ENCODE measurements around the gene MATN1.

Gene MATN1

GRCh38 chr1:30718636-30719405 lies 4.6 kb downstream of the MATN1 start:
- DNase-seq (ENCODE audit: low read depth) = peak; percentile 93

DNA sequence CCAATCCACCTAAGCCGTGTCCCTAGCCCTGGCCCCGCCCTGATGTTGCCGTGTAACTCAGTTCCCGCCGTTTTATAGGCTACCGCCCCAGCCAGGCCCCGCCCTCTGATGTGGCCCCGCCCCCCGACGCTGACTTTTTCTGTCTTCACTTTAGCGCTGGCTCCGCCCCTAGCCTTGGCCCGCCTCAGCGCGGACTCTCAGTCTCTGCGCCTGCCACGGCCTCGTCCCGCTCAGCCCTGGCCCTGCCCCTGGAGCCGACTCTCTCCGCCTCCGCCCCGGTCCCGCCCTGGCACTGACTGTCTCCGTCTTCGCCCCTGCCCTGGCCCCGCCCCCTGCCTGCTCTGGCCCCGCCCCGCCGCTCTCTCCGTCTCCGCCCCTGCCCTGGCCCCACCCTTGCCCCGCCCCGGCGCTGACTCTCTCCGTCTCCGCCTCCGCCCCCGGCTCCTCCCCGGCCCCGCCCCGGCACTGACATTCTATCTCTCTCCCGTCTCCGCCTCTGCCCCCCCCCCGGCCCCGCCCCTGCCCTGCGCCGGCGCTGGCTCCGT lies 5.2 kb downstream of the MATN1 start:
- peak; percentile 96 for DNase-seq (ENCODE audit: low read depth)

- DNase-seq (ENCODE audit: low read depth) = no peak
These were observed 6.7 kb downstream of the MATN1 start for GRCh38 chr1:30716646-30717045.

DNA sequence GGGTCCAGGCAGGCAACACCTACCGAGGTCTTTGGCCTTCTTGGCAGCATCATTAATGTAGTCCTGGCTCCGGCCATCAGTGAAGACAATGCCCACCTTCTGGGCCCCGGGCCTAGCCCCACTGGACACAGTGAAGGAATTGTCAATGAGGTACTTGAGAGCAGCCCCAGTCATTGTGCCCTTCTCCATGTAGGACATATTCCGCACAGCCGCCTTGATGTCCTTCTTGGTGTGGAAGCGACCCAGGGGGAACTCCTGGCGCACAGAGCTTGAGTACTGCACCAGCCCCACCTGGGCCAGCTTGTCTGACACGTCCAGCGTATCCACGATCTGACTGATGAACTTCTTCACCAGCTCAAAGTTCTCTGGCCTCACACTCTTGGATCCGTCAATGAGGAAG lies 7.5 kb downstream of the MATN1 start:
- DNase-seq (ENCODE audit: low read depth) = no peak

DNA sequence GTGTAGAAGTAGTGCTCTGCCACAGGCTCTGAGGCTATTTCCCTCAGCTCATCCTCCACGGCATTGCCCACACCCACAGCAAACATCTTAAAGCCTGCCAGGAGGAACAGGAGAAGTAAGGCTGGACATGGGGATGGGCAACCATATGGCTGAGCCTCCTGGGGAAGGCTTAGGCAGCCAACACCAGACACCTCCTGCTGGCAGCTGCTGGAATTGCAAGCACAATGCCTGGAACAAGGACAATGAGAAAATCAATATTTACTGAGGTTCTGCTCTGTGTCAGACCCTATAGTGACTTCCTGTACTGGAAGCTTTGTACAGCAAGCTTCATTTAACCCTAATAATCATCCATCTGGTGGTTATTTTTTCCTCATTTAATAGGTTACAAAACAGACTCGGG lies 8.2 kb downstream of the MATN1 start:
- DNase-seq (ENCODE audit: low read depth) = peak; percentile 66

GRCh38 chr1:30714536-30715090 lies 8.8 kb downstream of the MATN1 start:
- no peak for DNase-seq (ENCODE audit: low read depth)

DNA sequence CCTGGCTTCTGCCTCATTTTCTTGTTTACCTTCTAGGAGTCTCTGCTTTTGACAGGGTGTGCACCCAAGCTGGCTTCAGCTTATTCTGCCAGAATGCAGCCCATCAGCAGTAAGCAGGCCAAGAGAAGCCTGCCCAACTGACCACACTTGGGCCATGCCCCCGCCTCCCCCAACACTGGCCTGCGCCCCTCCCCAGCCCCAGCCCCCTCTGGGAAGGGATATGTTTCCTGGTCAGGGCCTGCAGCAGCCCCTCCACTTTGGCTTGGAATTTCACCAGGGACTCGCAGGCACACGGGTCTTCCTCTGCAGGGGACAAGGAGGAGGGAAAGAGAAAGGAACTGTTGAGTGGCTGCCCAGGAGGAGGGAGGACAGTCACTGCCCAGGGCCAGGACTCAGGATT lies 9.4 kb downstream of the MATN1 start:
- DNase-seq (ENCODE audit: low read depth) = no peak

- DNase-seq (ENCODE audit: low read depth) = no peak
These were observed 10.1 kb downstream of the MATN1 start for GRCh38 chr1:30713311-30713710.

DNA sequence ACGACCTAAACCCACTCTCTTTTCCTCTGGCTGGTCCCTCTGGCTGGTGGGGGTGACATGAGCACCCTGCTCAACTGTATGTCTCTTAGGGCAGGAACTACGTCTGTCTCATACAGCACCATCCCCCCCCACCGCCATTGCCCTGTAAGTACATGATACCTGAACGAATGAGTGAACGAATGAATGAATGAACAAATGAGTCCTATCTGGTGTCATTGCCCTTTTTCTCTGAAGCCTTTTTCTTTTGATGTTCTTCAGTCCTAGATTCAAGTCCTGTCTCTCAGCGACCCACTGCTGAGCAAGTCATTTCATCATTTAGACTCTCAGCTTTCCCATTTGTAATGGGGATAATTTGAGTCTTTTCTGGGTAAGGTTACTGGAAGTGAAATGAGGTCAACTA lies 10.8 kb downstream of the MATN1 start:
- DNase-seq (ENCODE audit: low read depth) = no peak

DNA sequence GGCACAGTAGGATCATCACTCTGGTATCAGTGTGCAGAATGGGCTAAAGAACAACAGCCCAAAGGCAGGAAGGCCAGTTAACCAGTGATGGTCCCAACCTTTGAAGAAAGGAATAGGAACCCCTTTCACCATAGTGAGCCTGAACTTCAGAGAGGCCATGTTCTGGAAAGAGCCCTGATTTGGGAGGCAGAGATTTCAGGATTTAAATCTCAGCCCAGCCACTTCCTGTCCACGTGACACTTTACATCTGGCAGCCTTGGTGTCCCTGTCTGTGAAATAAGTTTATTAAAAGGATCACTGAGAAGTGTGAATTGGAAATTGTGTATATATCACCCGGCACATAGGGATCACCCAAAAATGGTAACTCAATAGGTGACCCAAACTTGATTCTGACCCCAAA lies 13.0 kb downstream of the MATN1 start:
- DNase-seq (ENCODE audit: low read depth) = no peak

- DNase-seq (ENCODE audit: low read depth) = no peak
These were observed 15.0 kb downstream of the MATN1 start for GRCh38 chr1:30708361-30708728.

GRCh38 chr1:30707412-30708360 lies 15.7 kb downstream of the MATN1 start:
- DNase-seq (ENCODE audit: low read depth) = peak; percentile 45

GRCh38 chr1:30706528-30706927 lies 16.9 kb downstream of the MATN1 start:
- DNase-seq (ENCODE audit: low read depth) = no peak

- DNase-seq (ENCODE audit: low read depth) = no peak
These were observed 17.7 kb downstream of the MATN1 start for GRCh38 chr1:30705698-30706097.

GRCh38 chr1:30704765-30705509 lies 18.4 kb downstream of the MATN1 start:
- DNase-seq (ENCODE audit: low read depth) = no peak

- DNase-seq (ENCODE audit: low read depth) = no peak
These were observed 19.1 kb downstream of the MATN1 start for GRCh38 chr1:30704271-30704670.

DNA sequence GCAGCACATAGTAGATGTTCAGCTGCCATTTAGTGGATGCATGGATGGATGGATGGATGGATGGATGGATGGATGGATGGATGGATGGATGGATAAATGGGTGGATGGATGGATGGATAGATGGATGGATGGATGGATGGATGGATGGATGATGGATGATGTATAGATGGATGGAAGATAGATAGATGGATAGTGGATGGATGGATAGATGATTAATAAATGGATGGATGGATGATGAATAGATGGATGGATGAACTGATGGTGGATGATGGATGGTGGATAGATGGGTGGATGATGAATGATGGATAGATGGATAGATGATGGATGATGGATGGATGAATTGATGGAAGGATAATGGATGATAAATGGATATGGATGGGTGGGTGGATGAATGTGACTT lies 20.6 kb downstream of the MATN1 start:
- DNase-seq (ENCODE audit: low read depth) = no peak

DNA sequence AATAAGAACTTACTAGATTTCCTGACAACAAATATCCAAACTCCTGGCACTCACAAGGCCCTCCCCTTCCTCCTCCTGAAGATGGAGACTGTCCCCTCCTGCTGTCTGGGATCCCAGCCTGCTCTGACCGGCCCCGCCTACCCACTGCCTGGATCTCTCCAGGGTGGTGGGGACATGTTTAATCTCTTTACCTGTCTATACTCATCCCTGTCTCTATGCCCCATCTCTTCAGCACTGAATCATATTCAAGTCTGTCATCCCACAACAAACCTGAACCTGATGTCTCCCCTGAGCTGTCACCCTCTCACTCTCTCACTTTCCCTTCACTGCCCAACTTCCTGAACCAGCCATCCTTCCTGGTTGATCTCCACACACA lies 22.1 kb downstream of the MATN1 start:
- no peak for DNase-seq (ENCODE audit: low read depth)

GRCh38 chr1:30700528-30701257 lies 22.7 kb downstream of the MATN1 start:
- no peak for DNase-seq (ENCODE audit: low read depth)

DNA sequence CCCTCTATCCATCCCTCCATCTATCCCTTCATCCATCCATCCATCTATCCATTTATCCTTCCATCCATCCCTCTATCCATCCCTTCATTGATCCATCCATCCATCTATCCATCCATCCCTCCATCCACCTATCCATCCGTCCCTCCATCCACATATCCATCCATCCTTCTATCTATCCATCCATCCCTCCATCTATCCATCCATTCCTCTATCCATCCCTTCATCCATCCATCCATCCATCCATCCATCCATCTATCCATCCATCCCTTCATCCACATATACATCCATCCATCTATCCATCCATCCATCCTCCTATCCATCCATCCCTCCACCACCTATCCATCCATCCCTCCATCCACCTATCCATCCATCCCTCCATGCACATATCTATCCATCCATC lies 23.6 kb downstream of the MATN1 start:
- DNase-seq (ENCODE audit: low read depth) = no peak

GRCh38 chr1:30698401-30698981 lies 24.9 kb downstream of the MATN1 start:
- DNase-seq (ENCODE audit: low read depth) = no peak
